CD4-positive, alpha-beta T cell treated with Interleukin-2 at 100 ng/mL for 4 hours (primary cell): Measurements from ENCODE around the gene NCEH1.
A peak's percentile ranks its signal among the peaks of the same experiment; 100 is the strongest.

Source experiments
- DNase-seq: peaks from one replicate; pipeline ENCODE4 v3.0.0-alpha.2; 2020; ENCODE audit warnings: low spot score

The NCEH1 gene

GRCh38 chr3:172646439-172647015 is 64.3 kb downstream of the NCEH1 start:
- no peak for DNase-seq

GRCh38 chr3:172644258-172644657 is 66.6 kb downstream of the NCEH1 start:
- DNase-seq = no peak

GRCh38 chr3:172643506-172644179 is 67.2 kb downstream of the NCEH1 start:
- no peak for DNase-seq

- no peak for DNase-seq
These were observed 69.6 kb downstream of the NCEH1 start for GRCh38 chr3:172641291-172641690.

GRCh38 chr3:172640751-172641150 is 70.1 kb downstream of the NCEH1 start:
- DNase-seq = no peak

GRCh38 chr3:172635588-172635987 is 75.3 kb downstream of the NCEH1 start:
- DNase-seq = peak; percentile 18

GRCh38 chr3:172634948-172635347 is 75.9 kb downstream of the NCEH1 start:
- no peak for DNase-seq

GRCh38 chr3:172630316-172630715 is 80.6 kb downstream of the NCEH1 start:
- no peak for DNase-seq

- no peak for DNase-seq
These were observed 81.4 kb downstream of the NCEH1 start for GRCh38 chr3:172629470-172629869.

GRCh38 chr3:172627057-172627809 is 83.6 kb downstream of the NCEH1 start:
- DNase-seq = no peak

- DNase-seq = no peak
These were observed 84.7 kb downstream of the NCEH1 start for GRCh38 chr3:172626021-172626640.

GRCh38 chr3:172625404-172625803 is 85.5 kb downstream of the NCEH1 start:
- no peak for DNase-seq

GRCh38 chr3:172624999-172625398 is 85.9 kb downstream of the NCEH1 start:
- no peak for DNase-seq

- peak; percentile 60 for DNase-seq
These were observed 87.8 kb downstream of the NCEH1 start for GRCh38 chr3:172622916-172623700.

GRCh38 chr3:172622156-172622555 is 88.7 kb downstream of the NCEH1 start:
- no peak for DNase-seq

- no peak for DNase-seq
These were observed 92.9 kb downstream of the NCEH1 start for GRCh38 chr3:172617976-172618375.

GRCh38 chr3:172617013-172617706 is 93.7 kb downstream of the NCEH1 start:
- DNase-seq = no peak

GRCh38 chr3:172616031-172616461 is 94.8 kb downstream of the NCEH1 start:
- DNase-seq = no peak

- DNase-seq = no peak
These were observed 95.6 kb downstream of the NCEH1 start for GRCh38 chr3:172615296-172615695.

GRCh38 chr3:172614340-172615274 is 96.3 kb downstream of the NCEH1 start:
- no peak for DNase-seq
